Forelimb muscle (tissue), 1 donor: ENCODE results near the gene CRYGA. TPM values are rescaled to one million over a fixed set of nuclear protein-coding genes. Genes with fewer than 3 reads are reported as not detected.
"Not testable (repeated sequence)": the region's sequence is repeated elsewhere in the genome, so short reads cannot be mapped to it uniquely, and the experiment has no call there.

ENCODE experiments used
- DNase-seq: peaks from one replicate; pipeline ENCODE4 v3.0.0-alpha.2; 2013; ENCODE audit warnings: low read depth
- polyA plus RNA-seq: library from polyadenylated mRNA; unstranded; fragments of 120-200 nt; gene quantifications from one replicate; pipeline ENCODE4 v1.2.1, GENCODE V29; 2013; ENCODE audit not compliant: insufficient read length

Gene CRYGA
- polyA plus RNA-seq, 1 donor, result not detected

DNA sequence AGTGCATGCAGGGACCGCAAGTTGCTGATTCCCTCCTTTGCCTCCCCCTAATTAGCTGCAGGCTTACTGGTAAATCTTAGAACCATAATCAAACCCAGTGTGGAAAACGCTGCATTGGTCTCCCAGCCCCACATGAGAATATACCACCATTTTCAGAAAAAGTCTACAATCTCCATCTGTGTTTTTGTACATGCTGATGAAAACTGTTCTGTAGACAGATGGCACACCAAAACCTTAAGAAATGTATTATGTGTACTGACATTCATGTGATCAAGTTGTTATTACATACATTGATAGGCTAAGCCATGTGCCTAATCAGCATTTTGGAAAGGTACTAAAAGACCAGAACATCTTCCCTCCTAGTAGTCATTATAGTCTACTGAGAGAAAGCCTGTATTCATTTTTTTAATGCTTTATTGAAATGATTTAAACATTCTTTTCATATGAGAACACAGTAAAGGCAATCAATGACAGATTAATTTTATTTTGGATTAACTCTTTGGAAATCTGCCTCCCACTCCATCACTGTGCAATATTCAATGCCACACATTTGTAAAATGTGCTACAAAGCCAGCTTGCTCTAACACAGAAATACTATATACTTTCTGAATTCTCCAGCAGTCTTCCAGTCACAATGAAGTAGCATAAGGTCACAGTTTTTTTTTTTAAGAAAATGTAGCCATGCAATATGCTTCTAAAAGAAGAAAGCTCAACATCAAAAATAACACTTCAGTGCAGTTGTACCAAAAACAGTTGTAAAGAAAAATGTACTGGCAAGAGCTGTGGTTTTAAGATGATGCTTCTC, 1.8 kb upstream of the CRYGA start:
- no peak for DNase-seq

- no peak for DNase-seq
Observed at GRCh38 chr2:208156439-208156838, 7.0 kb downstream of the CRYGA start.

- no peak for DNase-seq
Observed at GRCh38 chr2:208153156-208153555, 10.2 kb downstream of the CRYGA start.

DNA sequence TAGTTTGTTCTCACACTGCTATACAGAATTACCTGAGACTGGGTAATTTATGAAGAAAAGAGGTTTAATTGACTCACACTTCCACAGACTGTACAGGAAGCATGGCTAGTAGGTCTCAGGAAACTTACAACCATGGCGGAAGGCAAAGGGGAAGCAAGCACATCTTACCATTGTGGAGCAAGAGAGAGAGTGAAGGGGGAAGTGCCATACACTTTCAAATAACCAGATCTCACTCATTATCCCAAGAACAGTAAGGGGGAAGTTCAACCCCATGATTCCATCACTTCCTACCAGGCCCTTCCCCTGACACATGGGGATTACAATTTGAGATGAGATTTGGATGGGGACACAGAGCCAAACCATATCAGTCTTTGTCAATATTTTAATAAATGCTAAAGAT, 12.4 kb downstream of the CRYGA start:
- no peak for DNase-seq

DNA sequence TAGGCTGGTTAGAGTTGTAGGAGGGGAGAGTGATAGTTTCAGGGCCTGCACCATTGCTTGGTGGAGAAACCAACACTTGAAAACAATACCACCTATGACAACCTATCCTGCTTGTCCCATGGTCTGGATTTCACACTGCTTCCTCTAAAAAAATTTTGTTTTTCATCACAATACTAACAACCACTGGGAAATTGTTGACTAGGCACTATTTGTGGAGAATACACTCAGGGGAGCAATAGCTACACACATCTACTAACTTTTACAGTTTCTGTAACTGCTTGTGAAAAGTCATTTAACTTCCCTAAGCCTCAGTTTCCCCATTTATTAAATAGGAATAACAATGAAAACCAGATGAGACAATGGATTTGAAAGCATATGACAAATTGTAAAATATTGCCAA, 13.3 kb downstream of the CRYGA start:
- DNase-seq, result no peak

DNA sequence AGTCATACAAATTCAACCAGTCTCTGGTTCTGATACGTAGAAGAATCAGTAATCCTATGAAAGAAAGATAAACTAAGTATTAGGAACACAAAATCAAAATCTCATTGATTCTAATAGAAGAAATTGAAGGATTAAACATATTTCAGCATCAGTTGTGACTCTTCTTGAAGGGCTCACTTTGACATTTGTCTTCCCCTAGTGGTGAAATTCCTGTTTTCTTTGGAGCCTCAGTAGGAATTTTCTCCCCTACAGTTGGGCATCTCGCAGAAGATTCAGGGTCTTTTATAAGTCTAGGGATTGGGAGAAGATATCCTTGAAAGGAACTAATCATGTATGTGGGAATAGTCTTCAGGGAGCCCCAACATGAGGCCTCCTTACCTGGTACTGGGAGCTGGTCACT, 14.6 kb downstream of the CRYGA start:
- no peak for DNase-seq

GRCh38 chr2:208147759-208148158, 15.6 kb downstream of the CRYGA start:
- no peak for DNase-seq

- no peak for DNase-seq
Observed at GRCh38 chr2:208147008-208147407, 16.4 kb downstream of the CRYGA start.

DNA sequence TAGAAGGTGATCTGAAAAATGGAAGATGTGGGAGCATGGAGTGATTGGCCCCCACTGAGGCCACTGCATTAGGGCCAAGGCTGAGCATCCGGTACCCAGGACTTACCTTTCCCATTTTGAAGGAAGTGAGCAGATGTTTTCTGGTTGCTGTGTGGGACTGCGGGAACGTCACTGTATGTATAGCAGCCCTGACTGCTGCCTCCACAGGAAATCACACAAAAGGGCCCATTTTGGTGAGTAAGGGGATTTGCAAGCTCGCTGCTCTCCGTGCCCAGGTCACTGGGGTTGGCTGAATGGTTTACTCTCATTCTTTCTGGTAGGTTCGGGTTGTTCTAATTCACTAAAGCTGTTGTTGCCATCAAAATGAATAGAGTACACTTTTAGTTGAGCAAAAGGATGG, 17.4 kb downstream of the CRYGA start, which contains the start of gene CRYGB:
TSS of gene CRYGB (minus strand) at position 153 of the 400 bp plus-strand sequence. CDS start at position 115, 38 bp downstream.
- no peak for DNase-seq

DNA sequence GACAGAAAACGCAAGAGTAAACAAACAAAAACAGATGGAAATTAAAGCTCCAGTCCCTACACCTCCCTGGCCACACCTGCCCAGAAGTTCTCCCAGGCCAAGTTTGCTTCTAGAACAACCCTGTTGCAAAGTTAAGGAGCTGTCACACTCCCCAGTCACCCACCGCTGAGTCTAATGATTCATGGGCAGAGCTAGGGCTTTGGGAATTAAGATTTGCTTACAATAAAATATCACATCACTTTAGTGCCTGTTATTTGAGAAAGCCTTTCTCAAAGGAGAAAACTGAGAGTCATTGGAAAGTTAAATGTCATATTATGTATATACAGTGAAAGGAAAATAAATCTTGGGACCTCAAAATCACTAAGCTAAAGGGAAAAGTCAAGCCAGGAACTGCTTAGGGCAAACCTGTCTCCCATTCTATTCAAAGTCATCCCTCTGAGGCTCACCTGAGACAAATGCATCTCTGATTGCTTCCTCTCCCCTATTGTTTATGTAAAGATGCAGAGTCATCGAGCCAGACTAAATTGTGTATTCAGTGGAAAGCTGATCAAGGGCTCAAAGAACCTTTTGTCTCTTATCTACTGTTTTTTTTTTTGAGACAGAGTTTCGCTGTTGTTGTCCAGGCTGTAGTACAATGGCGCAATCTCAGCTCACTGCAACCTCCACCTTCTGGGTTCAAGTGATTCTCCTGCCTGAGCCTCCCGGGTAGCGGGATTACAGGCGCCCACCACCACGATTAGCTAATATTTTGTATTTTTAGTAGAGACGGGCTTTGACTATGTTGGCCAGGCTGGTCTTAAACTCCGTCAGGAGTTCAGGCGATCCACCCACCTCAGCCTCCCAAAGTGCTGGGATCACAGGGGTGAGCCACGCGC, 20.2 kb downstream of the CRYGA start:
- no peak for DNase-seq

DNA sequence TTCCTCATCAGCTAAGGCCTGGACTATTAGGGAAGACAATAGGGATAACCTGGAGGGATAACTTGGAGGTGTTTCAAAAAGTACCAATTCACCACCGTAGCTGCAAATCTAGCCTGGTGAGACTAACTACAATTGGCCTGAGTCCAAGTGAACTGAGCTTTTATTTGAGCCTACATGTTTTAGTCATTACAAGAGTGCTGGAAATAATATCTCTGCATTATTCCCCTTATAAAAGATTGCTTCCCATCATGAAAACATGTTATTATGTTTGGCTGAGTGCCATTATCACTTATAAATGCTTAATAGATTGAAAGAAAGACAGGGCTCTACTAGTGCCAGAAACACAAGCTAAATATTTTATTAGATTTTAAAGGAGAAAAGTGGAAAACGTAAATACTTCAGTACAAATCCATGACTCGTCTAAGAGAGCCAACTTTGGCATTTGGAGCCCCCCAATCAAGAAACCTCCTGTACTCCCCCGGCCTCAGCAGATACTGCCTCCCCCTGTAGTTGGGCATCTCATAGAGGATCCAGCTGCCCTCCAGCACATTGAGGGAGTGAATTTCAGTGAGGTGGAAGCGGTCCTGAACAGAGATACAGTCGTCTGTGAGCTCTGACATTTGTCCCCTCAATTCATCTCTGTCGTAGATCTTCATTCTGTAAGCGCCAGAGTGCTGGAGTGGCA, 21.0 kb downstream of the CRYGA start:
- DNase-seq, result peak; percentile 1

- DNase-seq, result no peak
Observed at GRCh38 chr2:208139447-208139846, 23.9 kb downstream of the CRYGA start.

GRCh38 chr2:208138334-208138733, 25.1 kb downstream of the CRYGA start:
- not testable (repeated sequence) for DNase-seq

GRCh38 chr2:208136716-208137094, 26.7 kb downstream of the CRYGA start:
- no peak for DNase-seq

GRCh38 chr2:208135794-208136715, 27.3 kb downstream of the CRYGA start:
- no peak for DNase-seq

DNA sequence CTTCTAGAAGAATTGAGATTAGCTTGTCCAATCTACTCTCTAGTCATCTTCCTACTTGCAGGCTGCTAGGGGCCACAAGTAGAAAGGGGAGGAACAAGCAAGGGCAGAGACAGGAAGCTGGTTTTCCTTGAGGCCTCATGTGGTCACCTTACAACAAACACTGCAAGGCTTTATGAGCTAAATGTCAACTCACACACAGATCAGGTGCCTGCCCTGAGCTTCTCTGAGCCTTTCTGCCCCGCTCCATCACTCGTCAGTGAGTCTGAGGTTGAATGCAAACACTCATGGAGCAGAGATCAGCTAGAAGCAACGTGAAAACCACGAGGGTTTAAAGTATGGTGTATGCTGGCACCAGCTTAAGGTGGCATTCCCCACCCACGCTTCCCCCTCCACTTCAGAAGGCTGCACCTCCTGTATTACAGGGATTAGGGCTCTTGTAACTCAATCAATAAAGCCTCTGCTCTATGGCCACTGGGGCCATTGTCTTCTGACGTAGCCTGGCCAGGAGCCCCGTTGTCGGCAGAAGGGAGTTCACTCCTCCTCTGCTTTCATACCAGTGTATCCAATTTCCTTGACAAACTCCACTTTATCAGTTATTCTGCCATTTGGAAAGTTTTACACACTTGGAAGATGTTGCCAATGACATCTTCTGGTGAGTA, 28.3 kb downstream of the CRYGA start:
- no peak for DNase-seq

- DNase-seq, result no peak
Observed at GRCh38 chr2:208130712-208131110, 32.7 kb downstream of the CRYGA start.

GRCh38 chr2:208129744-208130711, 33.4 kb downstream of the CRYGA start, which contains the start of gene CRYGC:
TSS of gene CRYGC (minus strand) at chr2:208129828. CDS start at chr2:208129792, 36 bp downstream.
- no peak for DNase-seq

GRCh38 chr2:208128136-208128535, 35.3 kb downstream of the CRYGA start:
- DNase-seq, result no peak
